K562 (cell line): ENCODE measurements around the gene MXI1. TPM values are rescaled to one million over a fixed set of nuclear protein-coding genes. Genes with fewer than 3 reads are reported as not detected.

Experiments used
- FOXK2 ChIP-seq, 2 experiments: fragments of 450-650 bp; IDR thresholded peaks in 1 of 2; conservative IDR thresholded peaks in 1 of 2; 2 replicates each; pipeline ENCODE4 v1.6.1; 2016; ENCODE audit warnings: low read depth in 2 of 2, mild to moderate bottlenecking in 1 of 2
- GTF2F1 ChIP-seq: IDR thresholded peaks from 2 replicates; pipeline ENCODE4 v1.6.1; 2011; ENCODE audit warnings: low read depth, low read length, improper control_type of control experiment
- JUN ChIP-seq, 2 experiments: sonication (generic) in 1 of 2; formaldehyde crosslinking in 1 of 2; IDR thresholded peaks; 2 replicates each; pipeline versions ENCODE4 v1.6.1 to v1.8.0; 2012 to 2022; ENCODE audit warnings: borderline replicate concordance in 2 of 2, mild to moderate bottlenecking in 2 of 2, improper control_type of control experiment in 1 of 2, low read depth in 1 of 2, low read length in 1 of 2, missing genetic modification reagents in 1 of 2
- KDM1A ChIP-seq, 2 experiments: fragments of 450-650 bp; IDR thresholded peaks; 2 replicates each; pipeline ENCODE4 v1.6.1; 2016; ENCODE audit warnings: mild to moderate bottlenecking in 2 of 2
- L3MBTL2 ChIP-seq: fragments of 450-650 bp; IDR thresholded peaks from 2 replicates; pipeline ENCODE4 v1.6.1; 2016; ENCODE audit warnings: mild to moderate bottlenecking, moderate library complexity
- MAZ ChIP-seq, 2 experiments: fragments of 450-650 bp in 1 of 2; sonication (generic) in 1 of 2; formaldehyde crosslinking; IDR thresholded peaks in 1 of 2; conservative IDR thresholded peaks in 1 of 2; 2 replicates each; pipeline versions ENCODE4 v1.4.0 to v1.5.0; 2020; ENCODE audit warnings: mild to moderate bottlenecking in 1 of 2, missing genetic modification reagents in 1 of 2
- MCM5 ChIP-seq: fragments of 450-650 bp; IDR thresholded peaks from 2 replicates; pipeline ENCODE4 v1.6.1; 2016; ENCODE audit warnings: low read depth
- MLLT1 ChIP-seq, 2 experiments: fragments of 450-650 bp; IDR thresholded peaks; 2 replicates each; pipeline ENCODE4 v1.6.1; 2016
- MTF1 ChIP-seq: fragments of 250-450 bp; sonication (Bioruptor Pico); IDR thresholded peaks from 2 replicates; pipeline ENCODE4 v1.9.0; 2021; ENCODE audit warnings: moderate library complexity, mild to moderate bottlenecking, inconsistent platforms, borderline replicate concordance
- TFAM ChIP-seq: fragments of 250-450 bp; sonication (Bioruptor Pico); conservative IDR thresholded peaks from 2 replicates; pipeline ENCODE4 v1.5.0; 2021; ENCODE audit warnings: mild to moderate bottlenecking, moderate library complexity
- UBTF ChIP-seq, 2 experiments: IDR thresholded peaks; 2 replicates each; pipeline ENCODE4 v1.6.1; 2012; ENCODE audit warnings: improper control_type of control experiment in 2 of 2, low read depth in 2 of 2, low read length in 2 of 2, borderline replicate concordance in 1 of 2
- ZNF140 ChIP-seq: fragments of 250-450 bp; sonication (Bioruptor Pico); IDR thresholded peaks from 2 replicates; pipeline ENCODE4 v1.8.0; 2021; ENCODE audit warnings: moderate library complexity, mild to moderate bottlenecking, inconsistent platforms
- ZNF444 ChIP-seq: fragments of 250-450 bp; sonication (Bioruptor Pico); IDR thresholded peaks from 2 replicates; pipeline ENCODE4 v1.4.0; 2020; ENCODE audit warnings: mild to moderate bottlenecking, moderate library complexity
- ZNF449 ChIP-seq: fragments of 250-450 bp; sonication (Bioruptor Pico); IDR thresholded peaks from 2 replicates; pipeline ENCODE4 v1.8.0; 2022; ENCODE audit warnings: moderate library complexity, mild to moderate bottlenecking, inconsistent platforms
- ZNF609 ChIP-seq: sonication (generic); formaldehyde crosslinking; IDR thresholded peaks from 2 replicates; pipeline ENCODE4 v1.8.1; 2023; ENCODE audit warnings: missing genetic modification reagents, mild to moderate bottlenecking, borderline replicate concordance
- ZNF785 ChIP-seq: fragments of 250-450 bp; sonication (Bioruptor Pico); IDR thresholded peaks from 2 replicates; pipeline ENCODE4 v1.4.0; 2020; ENCODE audit warnings: mild to moderate bottlenecking
- ZSCAN32 ChIP-seq: fragments of 450-650 bp; formaldehyde crosslinking; IDR thresholded peaks from 2 replicates; pipeline ENCODE4 v1.4.0; 2020; ENCODE audit warnings: mild to moderate bottlenecking, moderate library complexity
- polyA plus RNA-seq, 8 experiments: library from polyadenylated mRNA; depleted of rRNA in 4 of 8; stranded (reverse) in 5 of 8; unstranded in 3 of 8; fragments of >200 nt; fragmentation: Nextera tagmentation in 2 of 8; fragmentation: Illumina TruSeq in 1 of 8; extraction: Ambion mirVana in 2 of 8; extraction: Trizol in 1 of 8; gene quantifications; 2 replicates each; pipeline versions ENCODE4 v1.2.1 to v1.2.3, GENCODE V29; 2011 to 2014; ENCODE audit warnings: inconsistent platforms in 1 of 8, missing spikeins in 1 of 8
- total RNA-seq, 7 experiments: library from RNA; depleted of rRNA in 6 of 7; stranded (reverse); fragments of >200 nt in 6 of 7; fragmentation: Illumina TruSeq in 2 of 7; extraction: Trizol in 2 of 7; gene quantifications; 2 replicates each; pipeline versions ENCODE4 v1.2.1 to v1.2.3, GENCODE V29; 2011 to 2021; ENCODE audit warnings: low replicate concordance in 1 of 7

Gene MXI1
- total and polyA plus RNA-seq, 9 of the 15 experiments (the other 6 are each of a cell fraction or from before 2014, with no cell fraction given) = 9.1 to 23.7 (median 14.8) TPM

GRCh38 chr10:110192552-110192951, 14.9 kb upstream of the MXI1 start (continued):
- no peak for TF ChIP-seq MCM5
- peak; percentile 93 to 94 for TF ChIP-seq KDM1A (IDR thresholded peaks at IDR 0.05)
- TF ChIP-seq TFAM (CRISPR knock-in tag) = no peak
- no peak for TF ChIP-seq ZNF140 (CRISPR knock-in tag)
- TF ChIP-seq GTF2F1 = no peak
- TF ChIP-seq ZNF444 (CRISPR knock-in tag) = no peak
- no peak for TF ChIP-seq UBTF (IDR thresholded peaks at IDR 0.05; ENCODE audit: borderline replicate concordance in 1 of 2, low read depth in 2 of 2, low read length in 2 of 2)
- TF ChIP-seq ZNF449 = no peak
- TF ChIP-seq MTF1 (CRISPR knock-in tag) = no peak
- TF ChIP-seq ZSCAN32 (CRISPR knock-in tag) = no peak
- TF ChIP-seq L3MBTL2 = peak; percentile 25; the same call in 1 of the 2 replicates
- no peak for TF ChIP-seq ZNF609 (CRISPR knock-in tag)
- TF ChIP-seq MAZ (CRISPR knock-in tag; conservative IDR thresholded peaks at IDR 0.05 in 1 of 2, IDR thresholded peaks at IDR 0.05 in 1 of 2) = 0 out of 4 replicates have a peak, but pooled peaks of 1 of the 2 experiments have one; percentile 35
- TF ChIP-seq JUN (IDR thresholded peaks at IDR 0.05; ENCODE audit: borderline replicate concordance, low read depth, low read length) = 0 out of 2 replicates have a peak, but pooled peaks have one; percentile 52
- no peak for TF ChIP-seq JUN (CRISPR knock-in tag; IDR thresholded peaks at IDR 0.05; ENCODE audit: borderline replicate concordance)
- TF ChIP-seq ZNF785 (CRISPR knock-in tag) = no peak
- 0 out of 4 replicates have a peak, but pooled peaks of 1 of the 2 experiments have one; percentile 17 for TF ChIP-seq FOXK2 (conservative IDR thresholded peaks at IDR 0.05 in 1 of 2, IDR thresholded peaks at IDR 0.05 in 1 of 2; ENCODE audit: low read depth in 2 of 2)
- peak in 1 of 2 experiments; percentile 88; a peak in 2 of 4 replicates for TF ChIP-seq MLLT1 (IDR thresholded peaks at IDR 0.05)
